ENCODE data around the gene DNAJC28. TPM values are rescaled to one million over a fixed set of nuclear protein-coding genes. Genes with fewer than 3 reads are reported as not detected.

The DNAJC28 gene
- total and polyA plus RNA-seq, 9 of the 15 experiments (the other 6 are each of a cell fraction or from before 2014, with no cell fraction given), result 0.68 to 2.5 (median 1.1) TPM

- POLR2A ChIA-PET, result interaction anchor here (4.3 kb wide), 1 partner anchor 15 kb away, joined by 30 read pairs; no protein-coding TSS in a partner anchor
- no peak overlapping the region for H3K4me2 ChIP-seq (ENCODE audit: insufficient read depth, low read length)
- peaks cover 69% of the 10 kb centered on the region for H3K36me3 ChIP-seq (ENCODE audit: control insufficient read depth, insufficient read depth, low read length)
- H3K9me1 ChIP-seq (ENCODE audit: control insufficient read depth, insufficient read depth, low read length), result no peaks in the 10 kb centered on the region
- 0 out of 4 replicates have a peak overlapping the region, but pooled peaks of 1 of the 2 experiments have one; percentile 98 for H3K9ac ChIP-seq (ENCODE audit: insufficient read depth in 1 of 2, low read depth in 2 of 2, low read length in 2 of 2)
- DNase-seq (ENCODE audit: extremely low read depth in 1 of 4, low spot score in 3 of 4) (no peak), FAIRE-seq (no peak), ATAC-seq (no peak)
- no TSS peak for BruUV-seq (replicated peaks)
- no peak overlapping the region for H3K4me3 ChIP-seq
- peak overlapping the region; percentile 25; the same call in 2 of the 3 replicates for H3K27ac ChIP-seq (ENCODE audit: extremely low read depth, low read depth, low read length)
- H3K4me1 ChIP-seq (replicated peaks in 1 of 2; ENCODE audit: control insufficient read depth in 2 of 2, insufficient read depth in 2 of 2, low read length in 2 of 2), result peaks cover 3 to 7% of the 10 kb centered on the region in 2 experiments; a peak in 2 of 5 replicates
- intact Hi-C loops (cut with micrococcal nuclease), result loop anchor here (5.0 kb wide), 3 partner anchors 137 to 353 kb away; partner anchors contain the start of gene IFNGR2
- in situ Hi-C loops (cut with MboI), result no loop called here
- peaks cover 13% of the 10 kb centered on the region for H4K20me1 ChIP-seq (replicated peaks; ENCODE audit: control insufficient read depth, insufficient read depth, low read length)
- H3K27me3 ChIP-seq (ENCODE audit: control insufficient read depth in 2 of 2, insufficient read depth in 2 of 2, low read length in 2 of 2), result no peaks in the 10 kb centered on the region
- 87% methylated on average over 4 of the region's 4 CpGs for WGBS (ENCODE audit: insufficient coverage, low coverage, missing lambda C conversion rate)
- H3K79me2 ChIP-seq (ENCODE audit: control insufficient read depth, insufficient read depth, low read length), result peaks cover 96% of the 10 kb centered on the region
- no peak overlapping the region for H2AFZ ChIP-seq (ENCODE audit: low read depth, low read length)
- CTCF ChIA-PET (ENCODE audit: low intra/inter-chr PET ratio), result no interaction called here
- peaks cover 10% of the 10 kb centered on the region; the same call in 1 of the 2 replicates for H3K9me3 ChIP-seq (replicated peaks; ENCODE audit: control insufficient read depth, insufficient read depth, low read depth, low read length)
- TF ChIP-seq ZBTB9 (CRISPR knock-in tag; IDR thresholded peaks at IDR 0.05) (no peak), ZBTB12 (CRISPR knock-in tag; IDR thresholded peaks at IDR 0.05) (no peak), CREB3 (tag; conservative IDR thresholded peaks at IDR 0.05; ENCODE audit: low read depth) (no peak), SAFB2 (IDR thresholded peaks at IDR 0.05; ENCODE audit: borderline replicate concordance, low read depth, low read length, severe bottlenecking) (no peak), ETS2 (tag; IDR thresholded peaks at IDR 0.05; ENCODE audit: borderline replicate concordance, poor library complexity, severe bottlenecking) (no peak), TFE3 (CRISPR knock-in tag; IDR thresholded peaks at IDR 0.05) (no peak), MIER1 (IDR thresholded peaks at IDR 0.05; ENCODE audit: low read depth) (no peak), PREB (CRISPR knock-in tag; IDR thresholded peaks at IDR 0.05) (no peak), PYGO2 (tag; IDR thresholded peaks at IDR 0.05) (no peak), MED1 (CRISPR knock-in tag; IDR thresholded peaks at IDR 0.05; ENCODE audit: borderline replicate concordance) (no peak), MCM3 (IDR thresholded peaks at IDR 0.05) (no peak), MEF2D (tag; conservative IDR thresholded peaks at IDR 0.05; ENCODE audit: low read depth) (no peak), MNT (conservative IDR thresholded peaks at IDR 0.05) (no peak), ZNF75A (CRISPR knock-in tag; IDR thresholded peaks at IDR 0.05) (no peak)
These were observed 48.1 kb upstream of the DNAJC28 start for GRCh38 chr21:33539616-33540015.

Measured in K562 (cell line).